Mesenchymal stem cell (in vitro differentiated cells and primary cell): ENCODE results near the gene PRKAG3.
"Not testable (repeated sequence)": the region's sequence is repeated elsewhere in the genome, so short reads cannot be mapped to it uniquely, and the experiment has no call there.

Experiments used
- DNase-seq: peaks from one replicate; pipeline ENCODE4 v3.0.0-alpha.2; 2013
- H2AFZ ChIP-seq: one replicate; pipeline ENCODE4 v1.6.1; 2013; ENCODE audit warnings: low read depth, mild to moderate bottlenecking, control low read depth, inconsistent platforms, low read length, moderate library complexity
- H2AK5ac ChIP-seq: 2 replicates; pipeline ENCODE4 v1.6.1; 2013; ENCODE audit warnings: low read length, moderate library complexity, mild to moderate bottlenecking, inconsistent platforms; ENCODE audit not compliant: severe bottlenecking
- H2BK120ac ChIP-seq: one replicate; pipeline ENCODE4 v1.6.1; 2013; ENCODE audit warnings: low read depth, mild to moderate bottlenecking, inconsistent platforms, low read length, moderate library complexity
- H2BK12ac ChIP-seq, 2 experiments: one replicate each; pipeline ENCODE4 v1.6.1; 2013; ENCODE audit warnings: inconsistent platforms in 2 of 2, low read length in 2 of 2, mild to moderate bottlenecking in 2 of 2, moderate library complexity in 2 of 2, control low read depth in 1 of 2
- H2BK15ac ChIP-seq: one replicate; pipeline ENCODE4 v1.6.1; 2013; ENCODE audit warnings: mild to moderate bottlenecking, low read depth, inconsistent platforms; ENCODE audit not compliant: poor library complexity, severe bottlenecking
- H2BK5ac ChIP-seq: 2 replicates; pipeline ENCODE4 v1.6.1; 2013; ENCODE audit warnings: low read depth, mild to moderate bottlenecking, low read length, control low read depth, inconsistent platforms; ENCODE audit not compliant: poor library complexity, severe bottlenecking
- H3K14ac ChIP-seq, 2 experiments: one replicate each; pipeline ENCODE4 v1.6.1; 2013; ENCODE audit warnings: inconsistent platforms in 2 of 2, low read length in 2 of 2, control low read depth in 1 of 2, mild to moderate bottlenecking in 1 of 2, moderate library complexity in 1 of 2
- H3K18ac ChIP-seq, 2 experiments: one replicate each; pipeline ENCODE4 v1.6.1; 2013; ENCODE audit warnings: inconsistent platforms in 2 of 2, low read length in 2 of 2, control low read depth in 1 of 2, low read depth in 1 of 2, mild to moderate bottlenecking in 1 of 2
- H3K23ac ChIP-seq, 2 experiments: one replicate each; pipeline ENCODE4 v1.6.1; 2013; ENCODE audit warnings: inconsistent platforms in 2 of 2, low read length in 2 of 2, mild to moderate bottlenecking in 2 of 2, moderate library complexity in 2 of 2, control low read depth in 1 of 2
- H3K27ac ChIP-seq: 2 replicates; pipeline ENCODE4 v1.5.1; 2013; ENCODE audit warnings: mild to moderate bottlenecking, moderate library complexity, low read length, control low read depth, inconsistent platforms; ENCODE audit not compliant: poor library complexity, severe bottlenecking
- H3K27me3 ChIP-seq, 2 experiments: 2 replicates each; pipeline versions ENCODE4 v1.6.1 to v1.7.0; 2013; ENCODE audit warnings: low read length in 2 of 2, mild to moderate bottlenecking in 2 of 2, moderate library complexity in 2 of 2, control low read depth in 1 of 2, inconsistent platforms in 1 of 2; ENCODE audit not compliant: control insufficient read depth in 1 of 2, insufficient read depth in 1 of 2
- H3K36me3 ChIP-seq, 2 experiments: 2 replicates each; pipeline versions ENCODE4 v1.6.1 to v1.7.0; 2013; ENCODE audit warnings: low read length in 2 of 2, control low read depth in 1 of 2, inconsistent platforms in 1 of 2, low read depth in 1 of 2, mild to moderate bottlenecking in 1 of 2; ENCODE audit not compliant: insufficient read depth in 2 of 2, control insufficient read depth in 1 of 2
- H3K4ac ChIP-seq, 2 experiments: one replicate each; pipeline ENCODE4 v1.6.1; 2013; ENCODE audit warnings: inconsistent platforms in 2 of 2, low read length in 2 of 2, mild to moderate bottlenecking in 2 of 2, moderate library complexity in 2 of 2, control low read depth in 1 of 2, low read depth in 1 of 2
- H3K4me1 ChIP-seq: 2 replicates; pipeline ENCODE4 v1.6.1; 2013; ENCODE audit warnings: low read depth, low read length, control low read depth; ENCODE audit not compliant: control insufficient read depth, insufficient read depth
- H3K4me2 ChIP-seq: 2 replicates; pipeline ENCODE4 v1.6.1; 2013; ENCODE audit warnings: low read length, mild to moderate bottlenecking, inconsistent platforms; ENCODE audit not compliant: poor library complexity, severe bottlenecking
- H3K4me3 ChIP-seq, 2 experiments: 2 replicates each; pipeline versions ENCODE4 v1.5.1 to v1.7.0; 2013; ENCODE audit warnings: low read length in 2 of 2, mild to moderate bottlenecking in 2 of 2, control low read depth in 1 of 2, low read depth in 1 of 2; ENCODE audit not compliant: insufficient read depth in 1 of 2
- H3K79me1 ChIP-seq: replicated peaks from 2 replicates; pipeline ENCODE4 v1.6.1; 2013; ENCODE audit warnings: mild to moderate bottlenecking, control low read depth, low read length, inconsistent platforms; ENCODE audit not compliant: poor library complexity, severe bottlenecking
- H3K9ac ChIP-seq: 2 replicates; pipeline ENCODE4 v1.7.0; 2013; ENCODE audit warnings: mild to moderate bottlenecking, low read length, moderate library complexity
- H3K9me3 ChIP-seq: 2 replicates; pipeline ENCODE4 v1.7.0; 2013; ENCODE audit warnings: mild to moderate bottlenecking, low read length; ENCODE audit not compliant: control insufficient read depth
- H4K8ac ChIP-seq: one replicate; pipeline ENCODE4 v1.6.1; 2013; ENCODE audit warnings: inconsistent platforms, mild to moderate bottlenecking, low read length, moderate library complexity
- H4K91ac ChIP-seq: one replicate; pipeline ENCODE4 v1.6.1; 2013; ENCODE audit warnings: mild to moderate bottlenecking, low read length, inconsistent platforms
- WGBS: methylation state at CpG from one replicate; pipeline ENCODE4 v1.1.7; 2013; ENCODE audit warnings: mixed read lengths; 5-methylcytosine and 5-hydroxymethylcytosine counted together

The PRKAG3 gene

DNA sequence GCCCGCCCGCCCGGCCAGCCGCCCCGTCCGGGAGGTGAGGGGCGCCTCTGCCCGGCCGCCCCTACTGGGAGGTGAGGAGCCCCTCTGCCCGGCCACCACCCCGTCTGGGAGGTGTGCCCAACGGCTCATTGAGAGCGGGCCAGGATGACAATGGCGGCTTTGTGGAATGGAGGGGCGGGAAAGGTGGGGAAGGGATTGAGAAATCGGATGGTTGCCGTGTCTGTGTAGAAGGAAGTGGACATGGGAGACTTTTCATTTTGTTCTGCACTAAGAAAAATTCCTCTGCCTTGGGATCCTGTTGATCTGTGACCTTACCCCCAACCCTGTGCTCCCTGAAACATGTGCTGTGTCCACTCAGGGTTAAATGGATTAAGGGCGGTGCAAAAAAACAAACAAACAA, 15.4 kb upstream of the PRKAG3 start:
- H4K91ac ChIP-seq, H3K36me3 ChIP-seq, H3K4me3 ChIP-seq, H2BK120ac ChIP-seq, H3K18ac ChIP-seq, H3K79me1 ChIP-seq, H2AFZ ChIP-seq, H2BK15ac ChIP-seq, H3K4me1 ChIP-seq, H2BK5ac ChIP-seq, H3K9ac ChIP-seq, H3K9me3 ChIP-seq, H3K4me2 ChIP-seq, H3K27ac ChIP-seq, H2BK12ac ChIP-seq, H2AK5ac ChIP-seq, H3K4ac ChIP-seq, H4K8ac ChIP-seq, DNase-seq, H3K23ac ChIP-seq, H3K14ac ChIP-seq: not testable (repeated sequence)
- 92% methylated on average over 14 of the region's 18 CpGs for WGBS
- H3K27me3 ChIP-seq, result peaks cover 20 to 27% of the 10 kb centered on the region in 2 experiments

DNA sequence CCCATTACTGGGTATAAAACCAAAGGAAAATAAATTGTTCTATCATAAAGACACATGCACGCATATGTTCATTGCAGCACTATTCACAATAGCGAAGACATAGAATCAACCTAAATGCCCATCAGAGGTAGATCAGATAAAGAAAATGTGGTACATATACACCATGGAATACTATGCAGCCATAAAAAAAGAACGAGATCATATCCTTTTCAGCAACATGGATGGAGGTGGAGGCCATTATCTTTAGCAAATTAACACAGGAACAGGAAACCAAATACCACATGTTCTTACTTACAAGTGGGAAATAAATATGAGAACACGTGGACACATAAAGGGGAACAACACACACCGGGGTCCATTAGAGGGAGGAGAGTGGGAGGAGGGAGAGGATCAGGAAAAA, 12.7 kb upstream of the PRKAG3 start:
- H3K9ac ChIP-seq, H3K27me3 ChIP-seq, H3K14ac ChIP-seq, H2BK12ac ChIP-seq, H3K4me3 ChIP-seq, H3K36me3 ChIP-seq, H3K4me1 ChIP-seq, H3K27ac ChIP-seq, H3K4me2 ChIP-seq, H3K79me1 ChIP-seq, DNase-seq, H2BK120ac ChIP-seq, H2AFZ ChIP-seq, H2AK5ac ChIP-seq, H4K91ac ChIP-seq, H4K8ac ChIP-seq, H3K9me3 ChIP-seq, H3K23ac ChIP-seq, H2BK15ac ChIP-seq, H3K4ac ChIP-seq, H2BK5ac ChIP-seq, H3K18ac ChIP-seq: not testable (repeated sequence)
- no CpG with 5 or more reads among the region's 5 CpGs for WGBS

DNA sequence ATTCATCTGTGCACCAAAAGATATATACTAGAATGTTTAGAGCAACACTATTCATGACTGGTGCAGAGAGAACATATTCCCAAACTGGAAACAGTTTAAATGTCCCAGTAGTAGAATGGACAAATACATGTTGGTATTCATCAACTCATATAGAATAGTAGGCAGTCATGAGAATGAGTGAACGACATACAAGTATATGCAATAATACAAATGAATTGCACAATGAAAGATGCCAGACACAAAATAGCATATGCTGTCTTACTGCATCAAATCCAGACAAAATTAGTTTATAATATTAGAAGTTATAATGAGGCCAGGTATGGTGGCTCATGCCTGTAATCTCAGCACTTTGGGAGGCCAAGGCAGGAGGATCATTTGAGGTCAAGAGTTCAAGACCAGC, 8.3 kb upstream of the PRKAG3 start:
- Histone ChIP-seq H4K91ac (no peak overlapping the region), H3K36me3 (no peaks in the 10 kb centered on the region), H3K9ac (no peak overlapping the region), H3K18ac (no peak overlapping the region), H2BK5ac (no peak overlapping the region), H3K27me3 (peaks cover 2 to 32% of the 10 kb centered on the region in 2 experiments), H2BK15ac (no peak overlapping the region), H2BK120ac (no peak overlapping the region), H2BK12ac (no peak overlapping the region), H3K4me2 (no peak overlapping the region), H2AK5ac (no peak overlapping the region), H3K4ac (no peak overlapping the region), H3K9me3 (peaks cover 12% of the 10 kb centered on the region), H3K79me1 (no peaks in the 10 kb centered on the region), H2AFZ (no peak overlapping the region), H3K14ac (no peak overlapping the region), H3K23ac (no peak overlapping the region), H4K8ac (no peak overlapping the region), H3K27ac (no peak overlapping the region), H3K4me1 (peaks cover 3% of the 10 kb centered on the region), H3K4me3 (peak overlapping the region in 1 of 2 experiments; percentile 17)
- no peak for DNase-seq
- WGBS, result no CpG with 5 or more reads among the region's 1 CpG

DNA sequence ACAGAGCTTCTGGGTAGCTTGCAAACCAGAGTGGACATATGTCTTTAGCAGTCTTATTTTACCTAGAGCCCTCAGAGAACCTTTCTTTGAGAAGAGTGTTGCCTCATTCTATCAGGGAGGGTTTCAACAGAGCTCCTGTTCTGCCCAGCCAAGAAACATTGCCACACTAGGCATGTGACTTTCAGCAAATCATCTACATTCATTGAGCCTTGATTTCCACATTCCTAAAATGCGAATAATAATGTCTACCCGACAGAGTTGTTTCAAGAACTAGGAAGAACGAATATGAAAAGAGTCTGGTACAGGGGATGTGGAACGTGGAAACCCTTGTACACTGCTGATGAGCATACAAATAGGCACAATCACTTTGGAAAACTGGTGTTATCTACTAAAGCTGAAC, 7.8 kb upstream of the PRKAG3 start:
- Histone ChIP-seq H3K79me1 (no peaks in the 10 kb centered on the region), H2AK5ac (no peak overlapping the region), H3K18ac (no peak overlapping the region)

More for the DNA sequence above, 7.8 kb upstream of the PRKAG3 start:
- Histone ChIP-seq H3K4me2 (no peak overlapping the region), H3K4ac (no peak overlapping the region), H4K8ac (no peak overlapping the region), H3K14ac (no peak overlapping the region), H2BK12ac (no peak overlapping the region), H2BK5ac (no peak overlapping the region), H2AFZ (no peak overlapping the region), H3K9me3 (peaks cover 12% of the 10 kb centered on the region), H3K27me3 (peaks cover 6 to 36% of the 10 kb centered on the region in 2 experiments), H4K91ac (no peak overlapping the region), H2BK120ac (no peak overlapping the region), H3K9ac (no peak overlapping the region), H3K23ac (no peak overlapping the region), H3K27ac (no peak overlapping the region), H2BK15ac (no peak overlapping the region), H3K4me1 (peaks cover 7% of the 10 kb centered on the region), H3K36me3 (no peaks in the 10 kb centered on the region), H3K4me3 (peak overlapping the region in 1 of 2 experiments; percentile 17)
- peak; percentile 61 for DNase-seq
- WGBS, result 86% methylated on average over 4 of the region's 4 CpGs
